Stimulated activated CD4-positive, alpha-beta T cell treated with anti-CD3 and anti-CD28 coated beads, Interleukin-4, amount 100 ng/mL, for 4 hours (primary cell): ENCODE results near the gene VASH1.
A peak's percentile ranks its signal among the peaks of the same experiment; 100 is the strongest.

Source experiments
- DNase-seq, 2 experiments: peaks; one replicate each; pipeline ENCODE4 v3.0.0-alpha.2; 2020

VASH1 gene

DNA sequence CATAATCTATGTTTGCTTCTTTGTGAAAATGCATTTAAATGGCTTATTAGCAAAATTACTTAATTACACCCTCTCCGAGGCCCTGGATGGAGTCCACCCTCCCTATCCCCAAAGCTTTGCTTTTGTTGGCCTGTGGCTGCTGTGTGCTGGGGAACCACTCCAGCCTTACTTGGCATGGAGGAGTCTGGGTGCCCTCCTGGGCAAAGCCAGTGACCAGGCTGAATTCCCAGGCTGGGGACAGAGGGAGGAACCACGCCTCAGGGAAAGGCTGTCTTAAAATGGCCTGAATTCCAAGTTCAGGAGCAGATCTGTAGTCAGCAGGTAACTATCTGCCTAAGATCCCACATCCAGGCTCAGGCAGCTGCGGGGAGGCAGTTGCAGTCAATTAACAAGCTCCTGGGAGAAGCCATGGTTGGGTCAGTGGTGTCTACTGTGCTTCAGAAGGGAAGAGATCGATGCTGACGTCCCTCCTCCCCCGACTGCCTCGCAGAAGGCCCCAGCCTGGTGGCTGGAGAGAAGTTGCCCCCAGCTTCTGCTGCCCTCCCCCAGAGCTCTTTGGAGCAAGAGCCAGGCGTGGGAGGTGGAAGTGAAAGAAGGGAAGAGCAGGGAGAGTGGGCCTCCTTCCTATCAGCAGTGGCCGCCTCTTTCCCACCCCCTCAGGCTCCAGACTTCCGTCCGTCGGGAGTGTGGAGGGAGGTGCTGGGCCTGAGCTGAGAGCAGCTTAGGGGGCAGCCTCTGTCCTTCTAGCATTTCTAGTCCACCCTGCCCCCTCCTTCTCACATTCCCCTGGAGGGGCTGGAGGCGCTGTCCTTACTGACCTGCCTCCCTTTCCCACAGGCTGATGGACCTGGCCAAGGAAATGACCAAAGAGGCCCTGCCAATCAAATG, 11.3 kb downstream of the VASH1 start:
- DNase-seq, result no peak

DNA sequence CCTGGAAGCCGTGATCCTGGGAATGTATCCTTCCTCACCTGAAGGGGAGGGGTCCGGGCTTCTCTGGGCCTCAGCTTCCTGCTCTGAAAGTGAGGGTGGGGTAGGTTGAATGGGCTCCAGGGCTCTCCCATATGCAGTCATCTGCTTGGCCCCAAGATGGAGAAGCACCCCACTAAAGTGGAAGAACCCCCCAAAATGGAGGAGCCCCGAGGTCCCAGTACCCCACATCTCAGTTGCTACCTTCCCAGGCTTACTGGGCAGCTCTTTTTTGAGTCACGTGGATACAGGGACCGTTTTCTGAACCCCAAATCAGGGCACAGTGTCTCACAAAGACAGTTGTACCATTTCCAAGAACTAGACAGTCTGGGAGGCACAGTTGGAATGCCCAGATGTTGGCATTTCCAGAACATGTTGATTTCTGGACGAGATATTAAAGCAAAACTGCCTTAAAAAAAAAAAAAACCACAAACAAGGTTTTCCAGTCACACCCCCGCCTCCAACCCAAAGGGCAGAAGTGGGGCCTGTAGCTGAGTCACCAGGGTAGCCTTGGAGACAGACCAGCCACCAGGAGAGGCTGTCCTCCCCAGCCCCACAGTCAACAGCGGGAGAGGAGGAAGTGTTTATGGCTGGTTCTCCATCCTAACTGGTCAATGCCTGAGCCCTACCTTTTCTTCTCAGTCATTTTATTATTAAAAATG, 12.1 kb downstream of the VASH1 start:
- DNase-seq, result no peak

DNA sequence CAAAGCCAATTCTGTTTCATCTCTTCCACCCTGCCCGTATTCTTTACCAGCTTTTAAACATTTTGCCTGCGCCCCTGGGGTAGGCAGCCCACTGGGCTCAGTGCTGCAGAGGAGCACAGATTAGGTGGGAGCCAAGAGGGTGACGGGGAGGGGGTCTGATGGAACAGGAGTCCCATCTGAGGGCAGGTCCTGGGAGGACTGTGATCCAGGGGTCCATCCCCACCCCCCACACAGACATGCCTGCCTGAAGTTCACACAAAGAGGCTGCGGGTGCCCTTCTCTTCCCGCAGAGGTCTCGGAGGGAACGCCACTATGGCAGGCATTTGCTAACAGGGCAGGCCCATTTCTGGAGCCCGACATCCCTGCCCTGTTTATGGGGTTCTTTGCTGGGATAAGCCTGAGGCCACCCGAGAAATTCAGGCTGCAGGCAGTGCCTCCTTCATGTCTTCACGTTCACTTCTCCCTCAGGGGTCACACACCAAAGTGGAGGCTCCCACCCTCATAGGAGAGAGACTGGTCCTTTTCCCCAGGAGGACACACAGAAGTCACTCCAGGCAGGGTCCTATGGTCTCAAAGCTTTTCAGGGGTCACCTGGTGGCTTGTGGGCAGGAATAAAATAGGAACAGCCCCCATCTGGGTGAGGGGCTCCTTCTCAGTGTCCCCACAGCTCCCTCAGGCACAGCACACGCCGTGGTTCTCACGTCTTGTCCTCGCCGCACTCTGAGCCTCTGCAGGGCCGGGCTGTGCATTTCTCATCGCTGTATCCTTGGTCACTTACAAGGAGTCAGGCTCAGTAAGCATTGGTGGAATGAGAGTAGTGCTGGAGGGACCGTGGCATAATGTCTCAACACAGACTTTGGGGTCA, 12.9 kb downstream of the VASH1 start:
- no peak for DNase-seq

DNA sequence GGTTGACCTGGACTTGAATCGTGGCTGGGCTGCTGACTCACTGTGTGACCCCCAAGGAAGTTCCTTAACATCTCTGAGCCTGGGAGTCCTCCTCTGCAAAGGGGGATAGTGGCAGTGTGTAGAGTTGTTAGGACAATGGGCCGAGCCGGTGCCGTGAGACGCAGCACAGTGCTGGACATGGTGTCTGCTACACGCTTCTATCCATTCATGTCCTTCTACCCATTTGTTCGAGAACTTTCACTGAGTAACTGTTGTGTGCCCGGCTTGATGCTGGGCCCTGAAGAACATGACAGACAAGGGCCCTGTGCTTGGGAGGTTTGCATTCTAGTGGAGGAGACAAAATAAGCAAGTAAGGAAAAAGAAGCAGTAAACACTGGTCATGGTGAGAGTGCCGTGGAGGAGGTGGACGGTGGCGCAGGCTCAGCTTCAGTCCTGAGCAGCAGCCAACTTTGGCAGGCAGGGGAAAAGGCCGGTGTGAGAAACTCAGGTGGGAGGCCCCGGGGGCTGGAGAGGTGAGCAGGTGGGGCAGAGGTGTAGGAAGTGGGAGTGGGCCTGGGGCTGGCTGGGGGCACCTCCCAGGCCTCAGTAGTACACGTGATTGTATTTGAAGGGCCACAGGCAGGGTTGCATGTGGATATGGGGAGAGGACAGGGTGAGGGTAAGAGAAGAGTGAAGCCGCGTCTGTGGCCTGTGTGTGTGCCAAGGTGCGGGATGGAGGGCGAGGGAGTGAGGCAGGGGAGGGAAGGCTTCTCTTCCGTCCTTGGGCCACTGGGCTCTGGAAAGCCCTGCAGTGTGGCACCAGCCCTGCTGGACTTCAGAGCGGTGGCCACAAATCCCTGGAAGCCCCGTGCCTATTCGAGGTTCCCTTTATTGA, 13.8 kb downstream of the VASH1 start:
- no peak for DNase-seq

DNA sequence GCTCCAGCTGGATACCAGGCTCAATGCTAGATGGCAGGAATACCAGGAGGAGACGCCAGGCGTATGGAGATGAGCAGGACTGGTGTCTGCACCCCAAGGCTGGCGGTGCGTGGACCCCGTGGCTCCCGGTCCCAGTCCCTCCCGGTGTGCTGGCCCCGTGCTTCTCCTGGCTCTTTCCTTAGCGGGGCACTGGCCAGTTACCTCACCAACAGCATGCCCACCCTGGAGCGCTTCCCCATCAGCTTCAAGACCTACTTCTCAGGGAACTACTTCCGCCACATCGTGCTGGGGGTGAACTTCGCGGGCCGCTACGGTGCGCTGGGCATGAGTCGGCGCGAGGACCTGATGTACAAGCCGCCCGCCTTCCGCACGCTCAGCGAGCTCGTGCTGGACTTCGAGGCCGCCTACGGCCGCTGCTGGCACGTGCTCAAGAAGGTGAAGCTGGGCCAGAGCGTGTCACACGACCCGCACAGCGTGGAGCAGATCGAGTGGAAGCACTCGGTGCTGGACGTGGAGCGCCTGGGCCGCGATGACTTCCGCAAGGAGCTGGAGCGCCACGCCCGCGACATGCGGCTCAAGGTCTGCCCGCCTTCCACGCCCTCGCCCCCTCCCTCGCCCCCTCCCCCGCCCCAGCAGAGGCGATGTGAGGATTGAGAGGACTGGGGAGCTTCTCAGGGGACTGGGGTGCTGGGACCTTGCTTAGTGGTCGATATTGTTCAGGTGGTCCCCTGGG, 14.6 kb downstream of the VASH1 start:
- no peak for DNase-seq

DNA sequence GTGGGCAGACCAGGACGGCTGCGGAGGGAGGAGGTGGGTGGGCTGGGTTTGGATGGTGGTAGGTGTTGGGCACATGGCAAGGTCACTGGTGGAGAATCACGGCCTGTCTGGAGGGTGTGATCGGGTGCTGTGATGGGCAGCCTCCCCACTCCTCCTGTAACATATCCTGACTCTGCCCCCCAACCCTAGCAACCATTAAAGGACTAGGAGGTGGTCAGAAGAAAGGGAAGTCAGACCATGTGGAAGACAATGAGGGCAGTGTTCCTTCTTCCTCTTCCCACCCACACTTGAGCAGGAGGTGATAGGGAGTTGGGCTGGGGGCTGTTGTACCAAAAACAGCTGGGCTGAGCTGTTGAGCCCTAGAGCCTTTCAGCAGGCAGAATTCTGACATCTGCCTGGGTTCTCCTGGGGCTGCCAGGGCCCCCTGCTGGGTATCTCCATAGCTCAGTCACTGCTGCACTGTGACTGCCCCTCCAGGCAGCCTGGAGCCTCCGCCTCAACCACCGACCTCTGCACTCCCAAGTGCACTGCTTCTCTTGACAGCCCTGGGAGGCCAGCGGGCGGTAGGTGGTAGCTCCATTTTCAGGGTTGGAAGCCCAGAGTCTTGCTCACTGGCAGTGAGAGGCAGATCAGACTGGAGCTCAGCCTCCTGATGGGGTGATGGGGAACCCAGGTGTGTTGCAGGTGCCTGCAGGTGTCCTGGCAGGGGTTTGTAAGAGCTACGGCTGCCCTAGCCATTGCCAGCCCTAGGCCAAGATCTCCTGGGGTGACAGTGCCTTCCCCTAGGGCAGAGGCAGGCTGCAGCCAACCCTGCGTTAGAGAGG, 15.4 kb downstream of the VASH1 start:
- no peak for DNase-seq

DNA sequence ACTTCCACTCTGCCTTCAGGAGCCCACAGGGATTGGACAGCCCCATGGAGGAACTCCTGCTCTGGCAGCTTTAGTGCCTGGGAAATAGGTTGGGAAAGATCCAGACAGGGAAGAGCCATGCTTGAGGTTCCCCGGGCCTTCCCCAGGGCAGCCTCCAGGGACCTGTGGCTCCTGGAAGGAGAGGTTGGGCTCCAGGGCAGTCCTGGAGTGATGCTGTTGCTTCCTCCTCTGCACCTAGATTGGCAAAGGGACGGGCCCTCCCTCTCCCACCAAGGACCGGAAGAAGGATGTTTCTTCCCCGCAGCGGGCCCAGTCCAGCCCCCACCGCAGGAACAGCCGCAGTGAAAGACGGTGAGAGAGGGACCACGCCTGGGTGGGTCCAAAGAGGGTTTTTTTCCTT, 16.5 kb downstream of the VASH1 start:
- DNase-seq, result no peak

DNA sequence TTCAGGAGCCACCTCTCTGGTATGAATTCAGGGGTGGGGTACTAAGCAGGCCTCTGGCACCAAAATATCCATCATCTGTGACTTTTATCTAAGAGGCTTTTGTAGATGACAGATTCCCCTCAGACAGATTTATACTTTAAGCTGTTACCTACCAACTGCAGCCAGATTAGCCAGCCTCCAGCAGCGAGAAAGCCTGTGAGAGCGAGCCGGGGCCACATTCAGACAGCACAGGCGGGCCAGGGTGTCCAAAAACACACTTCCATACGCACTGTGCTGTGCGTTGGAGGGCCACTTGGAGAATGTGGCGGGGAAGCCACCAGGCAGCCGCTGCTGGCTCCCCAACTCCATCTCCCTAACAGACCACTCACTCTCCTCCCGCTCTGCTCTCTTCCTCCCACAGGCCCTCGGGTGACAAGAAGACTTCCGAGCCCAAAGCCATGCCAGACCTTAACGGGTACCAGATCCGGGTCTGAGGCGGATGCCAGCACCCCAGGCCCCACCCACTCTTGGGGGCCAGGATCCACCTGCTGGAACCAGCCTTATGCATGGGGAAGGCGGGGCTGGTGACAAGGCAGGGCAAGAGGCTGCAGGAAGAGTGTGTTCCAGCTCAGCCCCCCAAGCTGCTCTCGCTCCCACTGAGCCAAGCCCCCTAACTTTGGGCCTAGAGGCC, 17.4 kb downstream of the VASH1 start:
- DNase-seq, result no peak

DNA sequence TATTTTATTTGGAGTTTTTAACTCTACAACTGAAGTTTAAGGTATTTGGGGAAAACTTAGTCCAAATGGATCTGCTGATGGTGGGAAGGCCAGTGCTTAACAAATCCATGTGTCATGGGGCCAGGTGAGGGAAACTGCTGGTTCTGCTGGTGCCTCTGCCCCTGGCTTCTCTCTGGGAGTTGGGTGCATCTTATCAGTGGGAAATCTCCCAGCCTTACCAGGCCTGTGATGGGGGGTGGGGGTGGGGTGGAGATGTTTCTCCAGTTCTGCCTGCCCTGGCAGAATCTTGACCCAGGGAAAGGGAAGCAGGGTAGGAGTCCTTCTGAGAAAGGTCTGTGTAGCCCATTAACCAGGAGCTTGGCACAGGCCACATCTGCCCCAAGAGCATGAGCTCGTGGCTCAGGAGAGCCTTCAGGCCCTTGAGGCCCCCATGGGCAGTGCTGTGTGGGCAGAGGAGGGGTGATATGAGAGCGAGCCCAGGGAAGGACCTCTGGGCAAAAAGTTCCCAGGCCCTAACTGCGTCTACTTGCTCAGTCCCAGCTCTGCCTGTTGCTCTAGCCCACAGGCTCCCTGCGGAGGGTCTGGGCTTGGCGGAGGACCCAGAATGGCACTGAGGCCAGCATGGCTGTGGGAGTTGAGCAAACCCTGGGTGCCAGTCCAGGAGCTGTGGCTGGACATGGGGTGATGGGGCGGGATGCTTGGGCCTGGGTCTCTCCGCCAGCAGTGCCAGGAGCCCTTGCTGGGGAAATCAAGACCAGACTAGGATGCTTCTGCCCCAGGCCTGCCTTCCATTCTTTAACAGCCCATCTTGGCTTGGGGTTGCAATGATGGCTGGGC, 18.2 kb downstream of the VASH1 start:
- DNase-seq, result no peak

DNA sequence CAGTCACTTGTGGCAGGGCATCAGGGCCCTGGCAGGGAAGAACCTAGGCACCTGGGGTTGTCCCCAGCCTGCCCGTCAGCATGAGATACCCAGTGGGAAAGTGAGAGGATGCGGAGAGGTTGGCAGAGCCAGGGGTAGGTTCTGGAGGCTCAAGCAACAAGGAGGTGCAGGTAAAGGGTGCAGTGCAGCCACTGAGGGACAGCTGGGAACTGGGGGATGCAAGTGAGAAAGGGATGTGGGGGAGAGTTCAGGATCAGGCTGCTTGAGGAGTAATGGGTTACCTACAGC, 18.7 kb downstream of the VASH1 start:
- no peak for DNase-seq

DNA sequence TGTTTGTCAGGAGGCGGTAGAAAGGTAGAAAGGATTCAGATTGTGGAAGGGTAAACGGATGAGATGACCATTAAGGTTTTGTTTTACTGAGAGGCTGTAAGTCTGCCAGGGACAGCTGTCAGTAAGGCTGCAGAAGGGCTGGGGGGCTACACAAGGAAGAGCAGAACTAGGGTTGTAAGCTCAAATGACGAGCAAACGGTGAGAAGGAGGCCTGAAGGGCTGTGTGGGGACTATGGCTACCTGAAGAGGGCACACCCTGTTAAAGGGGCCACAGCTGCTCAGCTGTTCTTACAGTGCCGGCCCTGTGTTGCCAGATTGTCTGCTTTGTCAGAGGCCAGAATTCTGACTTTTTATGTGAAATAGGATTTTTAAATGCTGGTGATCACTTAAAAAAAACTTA, 19.1 kb downstream of the VASH1 start:
- DNase-seq, result no peak

DNA sequence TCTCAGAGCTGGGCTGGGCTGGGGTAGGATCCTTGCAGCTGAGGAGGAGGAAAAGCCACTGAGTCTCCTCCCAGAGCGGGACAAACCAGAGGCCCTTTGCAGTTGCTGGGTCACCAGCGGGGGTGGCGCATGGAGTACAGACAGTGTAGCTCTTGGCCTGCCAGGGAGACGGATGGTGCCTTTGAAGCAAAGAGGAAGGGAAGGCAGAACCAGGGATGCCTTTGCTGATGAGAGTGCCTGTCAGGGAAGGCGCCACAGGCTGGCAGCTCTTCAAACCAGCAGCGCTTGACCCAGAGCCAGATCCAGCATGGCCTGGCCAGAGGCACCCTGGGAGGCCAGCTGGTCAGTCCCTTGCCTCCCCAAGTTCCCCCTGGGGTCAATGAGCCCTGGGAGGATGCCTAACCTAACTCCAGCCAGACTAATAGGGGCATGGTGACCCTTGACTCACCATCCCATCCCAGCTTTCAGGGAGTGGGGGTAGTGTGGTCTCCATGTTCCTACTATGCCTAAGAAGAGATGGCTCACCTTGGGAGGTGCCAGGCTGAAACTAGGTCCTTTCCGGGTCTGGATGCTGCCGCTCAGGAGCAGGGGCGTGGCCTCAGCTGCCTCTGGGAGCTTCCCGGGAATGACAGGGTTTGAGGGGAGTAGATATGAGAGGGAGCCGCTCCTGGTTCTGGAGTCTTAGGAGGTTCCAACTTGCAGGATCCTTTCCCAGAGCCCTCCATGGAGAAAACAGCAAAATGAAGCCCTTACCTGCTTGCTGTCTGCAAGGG, 19.8 kb downstream of the VASH1 start:
- DNase-seq, result no peak

DNA sequence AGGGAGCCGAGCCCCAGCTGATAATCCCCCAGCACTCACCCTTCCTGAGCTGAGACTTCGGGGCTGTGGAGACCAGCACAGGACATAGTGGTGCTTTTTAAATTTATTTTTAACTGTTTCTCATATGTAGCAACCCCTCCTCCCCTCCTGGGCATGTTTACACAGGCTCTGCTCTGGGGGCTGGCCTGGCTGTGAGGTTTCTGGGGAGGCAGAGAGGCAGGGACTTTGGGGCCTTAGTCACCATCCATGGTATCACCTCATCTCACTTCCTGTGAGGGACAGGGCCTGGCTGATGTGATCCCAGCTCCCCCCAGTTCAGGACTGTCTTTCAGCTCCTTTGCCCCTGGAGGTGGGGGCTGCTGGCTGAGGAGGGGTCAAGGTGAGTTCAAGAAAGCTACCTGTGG, 20.4 kb downstream of the VASH1 start:
- DNase-seq, result no peak

DNA sequence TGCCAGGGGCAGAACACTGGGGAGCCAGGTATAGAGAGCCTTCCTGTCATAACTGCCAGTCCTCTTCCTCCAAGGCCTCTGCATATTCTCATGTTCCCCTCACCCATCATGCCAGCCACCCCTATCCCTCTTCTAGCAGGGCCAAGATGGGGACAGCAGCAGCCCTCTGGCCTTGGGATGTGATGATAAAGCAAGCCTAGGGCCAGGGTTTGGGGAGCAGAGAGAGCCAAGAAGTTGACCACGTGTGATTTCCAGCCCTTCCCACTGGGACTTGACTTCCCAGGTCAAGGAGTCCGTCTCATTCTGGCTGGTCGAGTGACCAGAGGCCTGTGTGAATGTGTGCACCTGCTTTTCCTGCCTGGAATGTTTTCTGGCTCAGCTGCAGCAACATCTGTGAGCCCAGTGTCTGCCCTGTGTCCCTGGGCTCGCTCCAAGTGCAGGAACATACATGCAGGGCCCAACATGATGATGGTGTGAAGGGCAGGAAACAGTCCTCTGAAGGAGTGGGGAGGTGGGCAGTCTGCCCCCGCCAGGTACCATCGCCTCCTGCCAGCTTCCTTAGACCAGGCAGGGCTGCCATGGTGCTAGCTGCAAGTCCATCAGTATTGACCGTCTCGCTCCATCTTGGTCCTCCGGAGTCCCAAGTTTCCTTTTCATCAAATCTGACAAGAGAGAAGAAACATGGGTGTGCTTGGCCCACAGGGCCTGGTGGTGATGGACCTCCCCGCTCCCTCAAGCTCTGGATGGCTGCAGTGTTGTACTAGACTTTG, 21.0 kb downstream of the VASH1 start:
- no peak for DNase-seq

DNA sequence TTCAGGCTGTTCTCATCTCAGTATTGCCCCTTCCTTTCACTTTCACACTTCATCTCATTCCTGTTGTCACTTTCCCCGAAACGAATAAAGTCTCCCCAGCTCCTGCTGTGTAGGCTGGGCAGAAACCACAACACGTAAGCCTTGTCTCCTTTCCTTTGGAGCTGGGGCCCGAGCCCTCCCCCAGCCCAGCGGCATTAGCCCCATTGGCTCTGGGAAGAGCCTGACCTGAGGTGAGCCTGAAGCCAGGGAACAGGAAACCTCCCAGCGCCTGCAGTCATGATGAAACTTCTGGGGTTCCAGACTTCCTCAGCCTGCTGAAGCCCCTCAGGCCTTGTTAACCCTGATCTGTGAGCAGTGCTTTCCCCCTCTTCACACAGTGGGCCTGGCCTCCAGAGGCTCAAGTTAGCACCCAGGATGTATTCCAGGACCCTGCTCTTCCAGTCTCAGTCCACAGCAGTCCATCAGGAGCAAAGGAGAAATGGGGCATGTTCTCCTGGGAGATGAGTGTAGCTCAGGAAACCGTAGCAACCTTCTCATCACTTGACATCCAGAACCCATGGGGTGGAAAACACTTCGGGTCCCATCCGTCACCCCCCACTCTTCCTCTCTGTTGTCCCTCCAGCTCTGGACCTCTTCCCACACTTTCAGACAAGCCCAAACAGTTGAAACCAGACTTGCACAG, 21.8 kb downstream of the VASH1 start:
- DNase-seq, result no peak

DNA sequence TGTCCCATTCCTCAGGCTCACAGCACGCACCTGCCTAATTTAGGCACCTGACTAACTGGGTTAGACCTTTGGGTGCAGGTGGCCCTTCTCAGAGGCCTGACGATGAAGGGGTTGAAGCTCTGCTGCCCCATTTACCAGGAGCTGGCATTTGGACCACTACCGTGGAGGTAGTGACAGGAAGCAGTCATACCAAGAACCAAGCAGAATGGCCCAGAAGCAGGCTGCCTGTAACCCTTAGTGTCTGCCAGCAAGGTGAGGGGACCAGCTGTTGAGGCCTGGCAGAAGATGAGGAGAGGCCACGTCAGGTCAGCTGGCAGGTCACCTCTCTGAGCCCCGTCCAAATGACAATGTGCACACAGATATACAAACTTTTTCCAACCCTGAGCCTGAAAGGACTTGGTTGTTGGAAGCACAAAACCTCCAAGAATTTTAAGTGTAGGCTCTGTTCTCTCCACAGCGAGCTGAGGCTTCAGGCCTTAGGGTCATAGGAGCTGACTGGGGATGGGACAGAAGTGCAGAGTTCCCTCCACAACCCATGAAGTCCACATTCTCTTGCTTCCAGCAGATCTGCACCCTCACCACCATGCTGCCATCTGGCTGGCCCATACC, 23.1 kb downstream of the VASH1 start:
- no peak for DNase-seq

DNA sequence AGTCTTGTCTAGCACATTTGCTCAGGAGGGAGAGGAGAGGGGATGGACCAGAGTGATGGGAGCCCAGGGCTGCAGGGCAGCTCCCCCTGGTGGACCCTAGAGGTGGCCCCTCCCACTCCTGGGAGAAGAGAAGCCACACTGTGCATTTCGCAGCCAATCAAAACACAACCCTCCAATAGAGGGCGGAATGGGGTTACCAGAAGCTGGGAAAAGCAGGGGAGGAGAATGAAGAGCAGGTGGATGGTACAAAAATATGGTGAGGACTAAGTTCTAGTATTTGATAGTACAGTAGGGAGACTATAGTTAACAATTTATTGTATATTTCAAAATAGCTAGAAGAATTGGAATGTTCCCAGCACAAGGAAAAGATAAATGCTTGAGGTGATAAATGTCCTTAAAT, 23.6 kb downstream of the VASH1 start:
- peak; percentile 33 to 39 for DNase-seq
